ENCODE data around the gene PLCG1. TPM values are rescaled to one million over a fixed set of nuclear protein-coding genes. Genes with fewer than 3 reads are reported as not detected.

The PLCG1 gene
- total RNA-seq: 51.6 and 60.9 TPM in 2 replicates

DNA sequence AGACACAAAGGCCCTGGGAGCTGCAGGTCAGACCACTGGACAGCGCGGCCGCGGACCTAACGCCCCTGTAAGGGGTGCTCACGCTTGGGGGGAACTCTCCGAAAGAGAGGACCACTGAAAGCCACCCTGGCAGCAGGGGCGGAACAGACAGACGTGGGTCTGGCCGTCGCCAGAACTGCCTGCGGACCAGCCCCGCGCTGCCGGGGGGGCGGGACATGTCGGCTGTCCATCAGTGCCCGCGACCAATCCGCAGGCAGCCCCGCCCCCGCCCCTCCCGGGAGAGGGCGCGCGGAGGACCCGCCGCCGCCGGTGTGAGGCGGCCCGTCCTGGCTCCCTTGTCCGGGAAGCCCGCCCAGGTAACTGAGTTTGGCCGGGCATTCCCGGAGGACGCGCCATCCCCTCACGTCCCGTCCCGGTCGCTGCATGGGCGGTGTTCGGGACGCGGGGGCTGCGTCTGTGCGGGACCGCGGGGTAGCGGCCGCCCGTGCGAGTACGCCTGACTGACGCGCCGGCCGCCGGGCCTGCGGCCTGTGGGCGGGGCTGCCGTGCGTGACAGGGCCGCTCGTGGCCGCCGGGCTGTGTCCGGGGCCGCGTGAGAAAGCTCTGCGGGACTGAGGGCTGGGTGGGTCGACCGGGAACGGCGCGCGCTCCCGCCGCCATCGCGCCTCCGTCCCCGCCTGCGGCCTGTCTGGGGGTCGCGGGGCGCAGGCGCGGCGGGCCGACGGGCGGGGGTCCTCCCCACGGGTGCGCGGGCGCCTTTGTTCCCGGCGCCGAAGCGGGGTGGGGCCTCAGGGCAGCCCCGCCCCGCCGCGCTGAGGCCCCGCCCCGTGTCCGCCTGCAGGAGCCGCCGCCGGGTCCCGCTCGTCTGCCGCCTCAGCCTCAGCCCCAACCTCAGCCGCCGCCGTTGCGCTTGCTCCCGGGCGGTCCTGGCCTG is at the start of gene PLCG1:
TSS of gene PLCG1 (plus strand) at position 864 of the 934 bp plus-strand sequence. CDS start 99 bp downstream, outside the sequence.

Other genes starting within 250 kb of the PLCG1 start
- 11.8 and 13.3 TPM in 2 replicates for gene TOP1, start 108.7 kb upstream of the PLCG1 start, total RNA-seq
- 13.7 and 15.9 TPM in 2 replicates for gene ZHX3, start 180.2 kb downstream of the PLCG1 start, total RNA-seq
- 2.1 and 6.0 TPM in 2 replicates for gene LPIN3, start 203.3 kb downstream of the PLCG1 start, total RNA-seq
- under 0.01 TPM in 1 of 2 replicates, not detected in the other for gene EMILIN3, start 229.3 kb downstream of the PLCG1 start, total RNA-seq